NCI-H345 (cell line): ENCODE measurements around the gene DMWD.

ENCODE experiments used
- DNase-seq: peaks from one replicate; lab custom pipeline; 2025; lab: John Stamatoyannopoulos, UW

DMWD gene

GRCh38 chr19:45747513-45747912 is 45.1 kb downstream of the DMWD start:
- no peak for DNase-seq

GRCh38 chr19:45746866-45747265 is 45.8 kb downstream of the DMWD start:
- DNase-seq, result no peak

GRCh38 chr19:45745606-45746005 is 47.0 kb downstream of the DMWD start:
- DNase-seq, result no peak

- no peak for DNase-seq
Observed at GRCh38 chr19:45742969-45743368, 49.7 kb downstream of the DMWD start.

DNA sequence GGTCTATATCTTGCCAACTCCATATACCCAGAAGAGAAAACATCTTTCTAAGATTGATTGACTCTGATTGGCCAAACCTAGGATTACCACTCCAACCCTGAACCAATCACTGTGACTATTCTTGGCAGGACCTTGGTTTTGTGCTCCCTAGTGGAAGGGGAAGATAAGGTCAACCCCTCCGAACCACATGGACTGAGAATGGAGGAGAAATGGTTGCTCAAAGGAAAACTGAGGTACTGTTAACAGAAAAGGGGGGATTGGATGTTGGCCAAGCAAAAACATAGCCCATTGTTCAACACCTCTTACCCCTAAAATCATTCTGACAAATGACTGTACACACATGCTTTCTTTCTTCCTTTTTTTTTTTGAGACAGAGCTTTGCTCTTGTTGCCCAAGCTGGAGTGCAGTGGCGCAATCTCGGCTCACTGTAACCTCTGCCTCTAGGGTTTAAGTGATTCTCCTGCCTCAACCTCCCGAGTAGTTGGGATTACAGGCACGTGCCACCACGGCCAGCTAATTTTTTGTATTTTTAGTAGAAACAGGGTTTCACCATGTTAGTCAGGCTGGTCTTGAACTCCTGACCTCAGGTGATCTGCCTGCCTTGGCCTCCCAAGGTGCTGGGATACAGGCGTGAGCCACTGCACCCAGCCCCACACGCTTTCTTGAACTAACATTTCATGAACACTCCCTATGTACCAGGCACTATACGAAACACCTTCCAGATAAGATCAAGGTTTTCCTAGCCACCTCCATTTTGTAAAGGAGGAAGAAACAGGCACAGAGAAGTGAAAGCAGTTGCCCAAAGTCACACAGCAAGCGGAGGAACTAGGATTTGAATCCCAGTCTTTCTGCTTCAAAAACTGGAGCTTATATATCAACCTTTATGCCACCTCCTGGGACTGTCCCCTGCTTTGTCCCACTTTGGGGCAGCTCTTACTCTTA is 52.9 kb downstream of the DMWD start:
- no peak for DNase-seq

- no peak for DNase-seq
Observed at GRCh38 chr19:45733160-45733810, 59.4 kb downstream of the DMWD start, which contains the start of gene MEIOSIN. TSS of gene MEIOSIN (plus strand) at chr19:45733439. CDS start at chr19:45735377, 1,938 bp downstream.
